ENCODE measurements around the gene PAQR8. TPM values are rescaled to one million over a fixed set of nuclear protein-coding genes. Genes with fewer than 3 reads are reported as not detected.

Gene PAQR8
- total RNA-seq, 1 donor from 2014 or later: 9.5 TPM

GRCh38 chr6:52411911-52412310 is 50.0 kb downstream of the PAQR8 start:
- Mint-ChIP-seq H3K27ac (no peak overlapping the region), H3K9me3 (no peaks in the 10 kb centered on the region), H3K4me1 (peaks cover 19% of the 10 kb centered on the region), H3K36me3 (no peaks in the 10 kb centered on the region), H3K27me3 (ENCODE audit: low read depth) (no peaks in the 10 kb centered on the region), H3K4me3 (no peak overlapping the region)
- no peak for DNase-seq (ENCODE audit: low spot score in 2 of 2, unreplicated experiment in 2 of 2)
- no peak for TF ChIP-seq CTCF (IDR thresholded peaks at IDR 0.05; ENCODE audit: unreplicated experiment)

- no peak for DNase-seq (ENCODE audit: low spot score in 2 of 2, unreplicated experiment in 2 of 2)
- Mint-ChIP-seq H3K27ac (no peak overlapping the region), H3K4me1 (peaks cover 15% of the 10 kb centered on the region), H3K27me3 (ENCODE audit: low read depth) (no peaks in the 10 kb centered on the region), H3K4me3 (no peak overlapping the region), H3K36me3 (no peaks in the 10 kb centered on the region), H3K9me3 (no peaks in the 10 kb centered on the region)
- TF ChIP-seq CTCF (IDR thresholded peaks at IDR 0.05; ENCODE audit: unreplicated experiment): no peak
Observed at GRCh38 chr6:52415333-52415732, 53.4 kb downstream of the PAQR8 start.

- Mint-ChIP-seq H3K9me3 (no peaks in the 10 kb centered on the region), H3K27ac (no peak overlapping the region), H3K27me3 (ENCODE audit: low read depth) (no peaks in the 10 kb centered on the region), H3K4me1 (peaks cover 15% of the 10 kb centered on the region), H3K4me3 (no peak overlapping the region), H3K36me3 (no peaks in the 10 kb centered on the region)
- TF ChIP-seq CTCF (IDR thresholded peaks at IDR 0.05; ENCODE audit: unreplicated experiment): no peak
- no peak for DNase-seq (ENCODE audit: low spot score in 2 of 2, unreplicated experiment in 2 of 2)
Observed at GRCh38 chr6:52415917-52416628, 54.1 kb downstream of the PAQR8 start.

GRCh38 chr6:52416629-52417151 is 54.7 kb downstream of the PAQR8 start:
- H3K36me3 Mint-ChIP-seq: no peaks in the 10 kb centered on the region
- no peak overlapping the region for H3K4me3 Mint-ChIP-seq
- H3K4me1 Mint-ChIP-seq: peaks cover 15% of the 10 kb centered on the region
- H3K9me3 Mint-ChIP-seq: no peaks in the 10 kb centered on the region
- no peak for DNase-seq (ENCODE audit: low spot score in 2 of 2, unreplicated experiment in 2 of 2)
- H3K27me3 Mint-ChIP-seq (ENCODE audit: low read depth): no peaks in the 10 kb centered on the region
- peak; percentile 85 for TF ChIP-seq CTCF (IDR thresholded peaks at IDR 0.05; ENCODE audit: unreplicated experiment)
- no peak overlapping the region for H3K27ac Mint-ChIP-seq

- no peaks in the 10 kb centered on the region for H3K36me3 Mint-ChIP-seq
- peaks cover 13% of the 10 kb centered on the region for H3K4me1 Mint-ChIP-seq
Observed at GRCh38 chr6:52417675-52418111, 55.7 kb downstream of the PAQR8 start.

More at GRCh38 chr6:52417675-52418111, 55.7 kb downstream of the PAQR8 start:
- Mint-ChIP-seq H3K9me3 (no peaks in the 10 kb centered on the region), H3K4me3 (no peak overlapping the region), H3K27ac (no peak overlapping the region), H3K27me3 (ENCODE audit: low read depth) (no peaks in the 10 kb centered on the region)
- DNase-seq (ENCODE audit: low spot score in 2 of 2, unreplicated experiment in 2 of 2): no peak
- no peak for TF ChIP-seq CTCF (IDR thresholded peaks at IDR 0.05; ENCODE audit: unreplicated experiment)
